Left cardiac atrium (tissue), 4 donors: ENCODE results near the gene SUV39H2. TPM values are rescaled to one million over a fixed set of nuclear protein-coding genes. Genes with fewer than 3 reads are reported as not detected.
"Not testable (repeated sequence)": the region's sequence is repeated elsewhere in the genome, so short reads cannot be mapped to it uniquely, and the experiment has no call there.

Source experiments
- ATAC-seq, 2 donors: fragments of 200-7000 bp; cut with Tn5 transposase; one replicate each; pipeline ENCODE4 v1.9.1; 2020; ENCODE audit warnings: mild to moderate bottlenecking in 2 of 2, moderate library complexity in 2 of 2
- DNase-seq: peaks from one replicate; pipeline ENCODE4 v3.0.0-alpha.2; 2020
- intact Hi-C, 2 donors: fragments of 100-400 bp; cut with DNase I; formaldehyde crosslinking; loops; one replicate each; pipeline versions ENCODE4 v1.14.1 to v1.15.1; 2022 to 2023
- total RNA-seq, 2 donors: library from RNA; stranded (reverse); fragmentation: NEBNext Ultra II Directional; extraction: Animal tissue kit (Norgen Biotek cat#: 25700); gene quantifications; one replicate each; pipeline ENCODE4 v1.2.1, GENCODE V29; 2021
- donor health status: DM: no; HTN: yes; CAD: no.
- donor health status: DM: no; HTN: yes; CAD: no; lungs with severe emphysema.
- donor health status: DM: yes; HTN: yes; CAD: no.
- donor health status: Dilated cardiomyopathy.

SUV39H2 gene
- total RNA-seq, 2 donors from 2014 or later: 6.4 to 7.6 TPM

GRCh38 chr10:14917827-14918226 is 39.2 kb downstream of the SUV39H2 start:
- intact Hi-C loops: no loop called here
- ATAC-seq (no peak), DNase-seq (no peak)

GRCh38 chr10:14918964-14919363 is 40.3 kb downstream of the SUV39H2 start:
- intact Hi-C loops: no loop called here
- ATAC-seq (no peak), DNase-seq (no peak)

GRCh38 chr10:14924013-14924412 is 45.3 kb downstream of the SUV39H2 start:
- no peak for DNase-seq
- intact Hi-C loops: no loop called here
- ATAC-seq: no peak

- ATAC-seq: no peak
- intact Hi-C loops: no loop called here
- DNase-seq: no peak
These were observed 46.6 kb downstream of the SUV39H2 start for GRCh38 chr10:14925268-14925667.

- intact Hi-C loops: no loop called here
These were observed 47.4 kb downstream of the SUV39H2 start for GRCh38 chr10:14926061-14926470.

GRCh38 chr10:14926722-14927416 is 48.2 kb downstream of the SUV39H2 start:
- DNase-seq (no peak), ATAC-seq (no peak)
- intact Hi-C loops: no loop called here

More at GRCh38 chr10:14926061-14926470, 47.4 kb downstream of the SUV39H2 start:
- no peak for ATAC-seq
- no peak for DNase-seq

- ATAC-seq (no peak), DNase-seq (no peak)
- intact Hi-C loops: no loop called here
These were observed 51.9 kb downstream of the SUV39H2 start for GRCh38 chr10:14930610-14931009.

- intact Hi-C loops: no loop called here
- no peak for DNase-seq
- ATAC-seq: no peak
These were observed 57.9 kb downstream of the SUV39H2 start for GRCh38 chr10:14936584-14936983.

GRCh38 chr10:14938971-14939370 is 60.3 kb downstream of the SUV39H2 start:
- intact Hi-C loops, ATAC-seq, DNase-seq: not testable (repeated sequence)

GRCh38 chr10:14942147-14942949 is 63.7 kb downstream of the SUV39H2 start:
- intact Hi-C loops, ATAC-seq, DNase-seq: not testable (repeated sequence)

- DNase-seq, intact Hi-C loops: not testable (repeated sequence)
These were observed 64.3 kb downstream of the SUV39H2 start for GRCh38 chr10:14942950-14943338.

GRCh38 chr10:14945108-14945507 is 66.4 kb downstream of the SUV39H2 start:
- intact Hi-C loops: no loop called here
- ATAC-seq (no peak), DNase-seq (no peak)

More at GRCh38 chr10:14942950-14943338, 64.3 kb downstream of the SUV39H2 start:
- not testable (repeated sequence) for ATAC-seq

- ATAC-seq: no peak
- intact Hi-C loops: no loop called here
- DNase-seq: no peak
These were observed 68.6 kb downstream of the SUV39H2 start for GRCh38 chr10:14947268-14947667.

- no peak for ATAC-seq
- DNase-seq: no peak
- intact Hi-C loops: no loop called here
These were observed 70.6 kb downstream of the SUV39H2 start for GRCh38 chr10:14949291-14949690.

- intact Hi-C loops: loop anchor here in 1 of 2 donors (5.0 to 10.0 kb wide), 2 partner anchors 78 to 144 kb away; partner anchors contain the start of genes RPP38 and SUV39H2
- ATAC-seq (no peak), DNase-seq (no peak)
These were observed 74.3 kb downstream of the SUV39H2 start for GRCh38 chr10:14952851-14953423.

GRCh38 chr10:14953424-14954000 is 74.8 kb downstream of the SUV39H2 start:
- DNase-seq (peak; percentile 56), ATAC-seq (peak; percentile 58 to 74)
- intact Hi-C loops: loop anchor here in 1 of 2 donors (5.0 to 10.0 kb wide), 2 partner anchors 79 to 144 kb away; partner anchors contain the start of genes RPP38 and SUV39H2
